Upper lobe of left lung (tissue), 4 donors: ENCODE results near the gene FTO.

ENCODE experiments used
- CTCF ChIP-seq, 6 experiments: fragments of 450-650 bp in 4 of 6; fragments of 200-600 bp in 2 of 6; sonication (generic) in 2 of 6; IDR thresholded peaks; one replicate each; pipeline ENCODE4 v1.5.1; 2016 to 2019; ENCODE audit warnings: antibody characterized with exemption in 6 of 6
- POLR2AphosphoS5 ChIP-seq, 2 donors: sonication (generic); formaldehyde crosslinking; IDR thresholded peaks; one replicate each; pipeline ENCODE4 v1.5.1; 2017; ENCODE audit warnings: antibody characterized with exemption in 2 of 2

GRCh38 chr16:54164789-54165173, 460.8 kb downstream of the FTO start:
- TF ChIP-seq CTCF (IDR thresholded peaks at IDR 0.05), result no peak
- no peak for TF ChIP-seq POLR2AphosphoS5 (IDR thresholded peaks at IDR 0.05)
